Cerebellar nuclear complex (tissue), 1 donor: Measurements from ENCODE around the gene PDRG1.
A peak's percentile ranks its signal among the peaks of the same experiment; 100 is the strongest.

Source experiments
- DNase-seq, 2 experiments: peaks; one replicate each; lab custom pipeline; 2025; lab: John Stamatoyannopoulos, UW

The PDRG1 gene

DNA sequence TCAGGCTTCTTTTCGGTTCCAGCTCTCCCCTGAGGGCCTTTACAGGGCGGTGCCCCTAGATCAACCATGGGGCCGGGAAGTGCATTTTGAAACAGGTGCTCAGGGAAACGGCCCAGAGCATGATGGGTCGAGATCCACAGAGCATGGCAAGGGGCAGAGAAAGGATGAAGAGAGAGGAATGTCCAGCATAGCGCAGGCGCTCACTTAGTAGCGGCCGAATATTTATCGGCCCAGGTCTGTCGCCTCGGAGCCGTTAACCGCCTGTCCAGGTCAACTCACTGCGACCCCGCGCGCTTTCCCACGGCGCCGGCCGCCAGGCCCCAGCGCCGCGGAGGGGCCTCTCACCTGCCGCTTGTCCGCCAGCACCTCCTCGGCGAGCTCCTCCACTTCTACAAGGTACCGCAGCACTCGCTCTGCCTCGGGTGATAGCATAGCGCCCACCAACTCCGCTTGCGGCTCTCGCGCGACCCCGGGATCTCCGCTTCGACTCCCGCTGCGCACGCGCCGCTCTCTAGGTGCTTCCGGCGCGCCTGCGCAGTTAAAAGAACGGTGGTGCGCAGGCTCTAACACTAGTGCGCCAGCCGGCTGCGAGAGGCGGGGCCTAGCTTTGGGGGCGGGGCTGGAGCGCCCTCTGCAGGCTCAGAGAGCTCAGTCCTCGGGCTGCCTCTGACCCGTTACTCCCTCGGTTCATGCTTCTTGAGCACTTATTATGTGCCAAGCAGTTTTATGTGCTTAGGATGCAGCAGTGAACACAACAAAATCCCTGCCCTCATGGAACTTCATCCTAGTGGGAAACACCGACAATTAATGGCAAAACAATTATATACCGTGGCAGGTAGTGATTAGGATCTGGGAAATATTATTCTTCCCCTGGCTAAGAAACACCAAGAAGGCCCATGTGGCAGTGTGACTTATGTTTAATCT, at the start of gene PDRG1:
Gene PDRG1 (minus strand): TSS at position 517 of the 924 bp plus-strand sequence. CDS start 85 bp downstream, at position 432.
- DNase-seq: peak in 1 of 2 experiments; percentile 66

- DNase-seq: no peak
These were observed 46.4 kb upstream of the PDRG1 start for GRCh38 chr20:31998246-31998645.

- DNase-seq: no peak
These were observed 45.1 kb upstream of the PDRG1 start for GRCh38 chr20:31996996-31997395.

- peak in 1 of 2 experiments; percentile 64 for DNase-seq
These were observed 40.2 kb upstream of the PDRG1 start for GRCh38 chr20:31992086-31992485.

- peak in 1 of 2 experiments; percentile 69 for DNase-seq
These were observed 39.5 kb upstream of the PDRG1 start for GRCh38 chr20:31991339-31991705.

GRCh38 chr20:31990641-31991338, 38.9 kb upstream of the PDRG1 start:
- peak in 1 of 2 experiments; percentile 69 for DNase-seq

- peak in 1 of 2 experiments; percentile 39 for DNase-seq
These were observed 37.3 kb upstream of the PDRG1 start for GRCh38 chr20:31989030-31989645.

DNA sequence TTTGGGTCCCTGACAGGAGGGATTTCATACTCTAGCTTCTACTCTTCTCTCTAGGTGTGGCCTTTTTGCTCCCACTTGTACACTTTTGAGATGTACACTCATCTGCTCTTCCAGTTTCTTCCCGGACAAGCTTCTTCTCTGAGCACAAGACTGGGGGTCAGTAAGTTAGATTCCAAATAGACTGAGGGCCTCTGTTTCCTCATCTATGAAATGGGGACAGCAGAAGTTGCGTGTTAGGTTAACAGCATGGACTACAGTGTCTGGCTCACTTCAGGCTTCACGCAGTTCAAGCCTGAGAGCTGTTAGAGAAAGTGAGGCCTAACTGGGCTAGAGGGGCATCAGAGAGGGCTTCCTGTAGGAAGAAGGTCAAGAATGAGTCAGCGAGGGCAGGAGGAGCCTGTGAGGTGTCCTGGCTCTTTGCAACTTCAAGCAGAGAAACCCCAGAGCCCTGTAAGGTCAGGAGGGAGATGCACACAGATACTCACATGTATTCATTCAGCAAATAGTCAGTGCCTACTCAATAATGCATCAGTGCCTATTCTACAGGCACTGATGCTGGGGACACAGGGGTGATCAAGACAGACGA, 36.7 kb upstream of the PDRG1 start:
- no peak for DNase-seq

DNA sequence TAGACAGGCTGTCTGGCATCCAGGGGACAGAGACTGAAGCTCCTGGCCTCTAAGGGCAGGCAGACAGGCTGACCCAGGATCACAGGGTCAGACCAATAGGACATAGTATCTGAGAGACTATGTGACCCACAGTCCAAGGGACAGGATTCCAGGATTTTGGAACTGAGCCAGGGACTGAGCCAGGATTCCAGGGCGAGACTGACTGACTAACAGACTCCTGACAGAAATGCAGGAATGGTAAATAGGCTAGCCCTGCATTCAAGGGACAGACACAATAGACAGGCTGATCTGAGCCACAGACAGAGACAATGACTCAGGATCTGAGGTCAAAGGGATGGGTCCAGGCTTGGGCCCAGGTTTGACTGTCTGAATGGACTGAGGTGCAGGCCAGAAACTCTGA, 35.9 kb upstream of the PDRG1 start:
- no peak for DNase-seq

DNA sequence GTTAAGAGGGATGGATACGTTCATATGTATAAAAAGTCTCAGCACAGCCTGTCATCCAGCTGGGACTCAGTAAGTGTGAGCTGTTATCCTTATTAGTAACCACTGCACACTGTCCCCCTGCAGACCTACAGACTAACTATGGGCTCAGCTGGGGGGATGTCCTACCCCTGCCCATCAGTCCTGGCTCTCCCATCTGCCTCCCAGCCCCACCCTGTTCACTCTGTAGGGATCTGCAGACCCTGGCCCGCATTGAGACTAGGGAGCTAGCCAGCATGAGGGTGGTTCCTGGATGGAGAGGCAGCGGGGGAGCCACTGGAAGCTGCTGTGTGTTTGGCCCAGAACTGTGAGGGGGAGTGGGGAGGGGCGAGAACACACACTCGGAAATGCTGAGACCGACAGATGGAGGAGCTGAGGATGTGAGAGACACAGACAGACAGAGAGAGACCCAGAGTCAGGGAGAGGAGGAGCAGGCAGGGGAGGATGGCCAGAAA, 33.2 kb upstream of the PDRG1 start:
- no peak for DNase-seq

DNA sequence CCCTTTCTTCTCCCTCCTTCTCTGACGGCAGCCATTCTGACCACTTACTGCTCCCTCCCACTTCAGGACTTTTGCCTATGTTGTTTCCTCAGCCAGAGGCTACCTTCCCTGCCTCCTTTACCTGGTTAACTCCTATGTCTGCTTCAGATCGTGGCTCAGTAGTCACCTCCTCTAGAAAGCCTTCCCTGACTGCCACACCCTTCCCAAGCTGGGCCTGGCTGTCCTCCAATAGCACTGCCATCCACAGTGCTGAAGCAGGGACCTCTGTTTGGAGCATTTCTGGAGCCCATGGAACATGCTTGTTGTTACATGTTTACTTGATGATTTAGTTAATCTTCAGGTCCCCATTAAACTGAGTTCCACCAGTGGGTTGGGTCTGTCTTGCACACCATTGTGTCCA, 29.9 kb upstream of the PDRG1 start:
- DNase-seq: no peak

GRCh38 chr20:31979713-31980426, 28.0 kb upstream of the PDRG1 start:
- no peak for DNase-seq

DNA sequence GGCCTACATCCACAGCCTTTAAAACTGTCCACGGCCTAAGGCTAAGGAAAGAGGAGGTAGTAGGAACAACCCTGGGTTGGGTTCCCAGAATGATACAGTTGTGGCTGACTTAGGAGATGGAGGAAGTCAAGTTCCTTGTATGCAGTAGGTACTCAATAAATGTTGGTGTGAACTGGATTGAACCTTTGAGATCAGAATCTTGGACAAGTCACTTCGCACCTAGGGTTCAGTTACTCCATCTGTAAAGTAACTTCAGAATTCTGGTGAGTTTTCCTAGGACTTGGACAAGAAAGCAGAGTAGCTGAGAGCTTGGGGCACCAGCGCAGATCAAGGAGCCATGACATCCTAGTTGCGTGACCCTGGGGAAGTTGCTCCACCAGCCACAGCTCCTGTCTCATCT, 25.2 kb upstream of the PDRG1 start:
- DNase-seq: no peak

GRCh38 chr20:31975874-31976273, 24.0 kb upstream of the PDRG1 start:
- DNase-seq: no peak

GRCh38 chr20:31974951-31975487, 23.2 kb upstream of the PDRG1 start:
- no peak for DNase-seq

- no peak for DNase-seq
These were observed 22.4 kb upstream of the PDRG1 start for GRCh38 chr20:31974296-31974695.

GRCh38 chr20:31972471-31973021, 20.7 kb upstream of the PDRG1 start:
- DNase-seq: no peak

GRCh38 chr20:31969991-31970390, 18.1 kb upstream of the PDRG1 start:
- peak in 1 of 2 experiments; percentile 38 for DNase-seq

DNA sequence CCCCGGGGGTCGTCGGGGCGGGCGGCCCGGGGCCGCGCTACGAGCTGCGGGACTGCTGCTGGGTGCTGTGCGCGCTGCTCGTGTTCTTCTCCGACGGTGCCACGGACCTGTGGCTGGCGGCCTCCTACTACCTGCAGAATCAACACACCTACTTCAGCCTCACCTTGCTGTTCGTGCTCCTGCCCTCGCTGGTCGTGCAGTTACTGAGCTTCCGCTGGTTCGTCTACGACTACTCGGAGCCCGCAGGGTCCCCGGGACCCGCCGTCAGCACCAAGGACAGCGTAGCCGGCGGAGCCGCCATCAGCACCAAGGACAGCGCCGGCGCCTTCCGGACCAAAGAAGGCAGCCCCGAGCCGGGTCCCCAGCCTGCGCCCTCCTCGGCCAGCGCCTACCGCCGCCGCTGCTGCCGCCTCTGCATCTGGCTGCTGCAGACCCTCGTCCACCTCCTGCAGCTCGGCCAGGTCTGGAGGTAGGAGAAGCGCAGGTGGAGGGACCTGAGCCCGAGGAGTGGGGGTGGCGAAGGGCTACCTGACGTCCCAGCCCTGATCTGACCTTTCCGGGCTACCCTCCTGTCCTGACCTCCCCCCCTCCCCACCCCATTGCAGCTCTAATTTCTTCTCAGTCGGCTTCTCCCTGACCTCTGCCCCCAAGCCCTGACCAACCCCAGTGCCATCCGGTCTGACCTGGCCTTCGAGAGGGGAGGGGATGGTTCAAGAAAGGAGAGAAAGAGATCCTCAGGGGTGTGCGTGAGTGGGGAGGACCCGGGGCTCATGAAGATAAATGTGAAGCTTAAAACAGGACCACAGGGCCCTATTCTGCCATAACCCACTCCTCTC, 16.7 kb upstream of the PDRG1 start:
- DNase-seq: no peak

DNA sequence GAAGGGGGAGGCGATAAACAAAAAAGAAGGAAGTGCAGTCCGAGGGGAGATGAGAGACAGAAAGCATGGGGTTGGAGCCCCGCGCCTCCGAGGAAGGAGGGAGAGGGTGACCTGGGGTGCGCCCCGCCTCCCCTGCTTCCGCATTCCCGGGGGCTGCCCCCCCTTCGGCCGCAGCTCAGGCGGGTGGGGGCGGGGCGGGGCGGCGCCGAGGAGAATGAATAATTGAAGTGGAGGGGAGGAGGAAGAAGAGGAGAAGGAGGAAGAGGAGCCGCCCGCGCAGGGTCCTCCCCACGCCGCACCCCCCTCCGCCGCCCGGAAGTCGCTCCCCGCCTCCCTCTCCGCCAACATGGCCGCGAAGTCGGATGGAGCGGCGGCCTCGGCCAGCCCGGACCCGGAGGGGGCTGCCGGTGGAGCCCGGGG, 16.0 kb upstream of the PDRG1 start, which contains the start of gene XKR7:
Gene XKR7 (plus strand): TSS at position 322 of the 420 bp plus-strand sequence. CDS start 25 bp downstream, at position 347.
- DNase-seq: no peak
